B cell (primary cell): ENCODE data around the gene ZNF850. TPM values are rescaled to one million over a fixed set of nuclear protein-coding genes. Genes with fewer than 3 reads are reported as not detected.

Experiments used
- ATAC-seq: fragments of 200-7000 bp; cut with Tn5 transposase; one replicate; pipeline ENCODE4 v1.10.0; 2021; ENCODE audit warnings: low read depth, mild to moderate bottlenecking, moderate number of reproducible peaks, moderate library complexity
- CTCF ChIA-PET: fragments of 350-600 bp; sonication (Branson Sonifier 250); formaldehyde crosslinking; loops from one replicate; lab custom pipeline; 2021; ENCODE audit warnings: antibody characterized with exemption, inconsistent platforms; lab: Charles Lee
- POLR2A ChIA-PET: fragments of 350-600 bp; sonication (Branson Sonifier 250); formaldehyde crosslinking; loops from one replicate; lab custom pipeline; 2021; ENCODE audit warnings: antibody characterized with exemption; lab: Charles Lee
- DNase-seq: peaks from one replicate; pipeline ENCODE4 v3.0.0; 2013
- H2AFZ ChIP-seq: 2 replicates; pipeline ENCODE4 v1.6.1; 2012; ENCODE audit warnings: mild to moderate bottlenecking, low read depth, low read length; ENCODE audit not compliant: insufficient read depth, poor library complexity, severe bottlenecking
- H3K27ac ChIP-seq, 2 donors: 1 replicate in 1 of 2; 2 replicates in 1 of 2; pipeline ENCODE4 v1.5.1; 2012 to 2013; ENCODE audit warnings: low read length in 2 of 2, mild to moderate bottlenecking in 2 of 2, moderate library complexity in 1 of 2
- H3K27me3 ChIP-seq, 4 experiments: fragments of 200-600 bp in 1 of 4; sonication (generic) in 1 of 4; replicated peaks in 1 of 4; 1 replicate in 2 of 4; 2 replicates in 2 of 4; pipeline versions ENCODE4 v1.6.1 to v1.7.0; 2013 to 2016; ENCODE audit warnings: low read length in 3 of 4, mild to moderate bottlenecking in 2 of 4, mixed read lengths in 1 of 4, moderate library complexity in 1 of 4; ENCODE audit not compliant: insufficient read depth in 4 of 4, control insufficient read depth in 3 of 4; ENCODE audit errors: control extremely low read depth in 1 of 4
- H3K36me3 ChIP-seq, 2 experiments: replicated peaks in 1 of 2; 1 replicate in 1 of 2; 2 replicates in 1 of 2; pipeline versions ENCODE4 v1.6.1 to v1.7.1; 2013; ENCODE audit warnings: low read length in 1 of 2; ENCODE audit not compliant: insufficient read depth in 2 of 2, control insufficient read depth in 1 of 2; ENCODE audit errors: control extremely low read depth in 1 of 2, extremely low read depth in 1 of 2
- H3K4me1 ChIP-seq, 2 donors: fragments of 200-600 bp in 1 of 2; sonication (generic) in 1 of 2; 1 replicate in 1 of 2; 2 replicates in 1 of 2; pipeline versions ENCODE4 v1.5.1 to v1.6.1; 2013 to 2017; ENCODE audit warnings: low read length in 2 of 2; ENCODE audit not compliant: control insufficient read depth in 2 of 2, insufficient read depth in 2 of 2
- H3K4me2 ChIP-seq: replicated peaks from 2 replicates; pipeline ENCODE3; 2012; ENCODE audit warnings: mild to moderate bottlenecking, low read depth, low read length; ENCODE audit not compliant: poor library complexity, severe bottlenecking
- H3K4me3 ChIP-seq, 5 experiments: fragments of 200-600 bp in 1 of 5; sonication (generic) in 1 of 5; 1 replicate in 3 of 5; 2 replicates in 2 of 5; pipeline versions ENCODE4 v1.5.1 to v1.7.0; 2011 to 2016; ENCODE audit warnings: low read length in 4 of 5, mild to moderate bottlenecking in 4 of 5, low read depth in 2 of 5, control low read depth in 1 of 5, moderate library complexity in 1 of 5; ENCODE audit not compliant: insufficient read depth in 1 of 5; ENCODE audit errors: control extremely low read depth in 1 of 5, extremely low read depth in 1 of 5
- H3K79me2 ChIP-seq: fragments of 200-600 bp; sonication (generic); one replicate; pipeline ENCODE4 v1.6.0; 2016; ENCODE audit warnings: low read length; ENCODE audit not compliant: control insufficient read depth, insufficient read depth
- H3K9ac ChIP-seq: fragments of 200-600 bp; sonication (generic); 2 replicates; pipeline ENCODE4 v1.6.1; 2017; ENCODE audit warnings: mild to moderate bottlenecking, low read length, moderate library complexity
- H3K9me3 ChIP-seq, 3 donors: one replicate each; pipeline versions ENCODE4 v1.6.1 to v1.7.1; 2013; ENCODE audit warnings: low read length in 2 of 3; ENCODE audit not compliant: control insufficient read depth in 2 of 3, insufficient read depth in 1 of 3; ENCODE audit errors: control extremely low read depth in 1 of 3
- H4K20me1 ChIP-seq: 2 replicates; pipeline ENCODE4 v1.6.0; 2012; ENCODE audit warnings: mild to moderate bottlenecking, low read length; ENCODE audit not compliant: insufficient read depth, control insufficient read depth, poor library complexity, severe bottlenecking
- H3K27ac Mint-ChIP-seq: one replicate; pipeline ENCODE4 v1.8.0; 2021; ENCODE audit warnings: mixed read lengths
- H3K27me3 Mint-ChIP-seq: one replicate; pipeline ENCODE4 v1.8.0; 2021; ENCODE audit warnings: mixed read lengths
- H3K4me1 Mint-ChIP-seq: one replicate; pipeline ENCODE4 v1.8.0; 2021; ENCODE audit warnings: mixed read lengths
- H3K4me3 Mint-ChIP-seq: one replicate; pipeline ENCODE4 v1.8.0; 2021; ENCODE audit warnings: mixed read lengths
- H3K9me3 Mint-ChIP-seq: one replicate; pipeline ENCODE4 v1.8.0; 2022; ENCODE audit warnings: mixed read lengths; ENCODE audit not compliant: insufficient read depth
- EZH2 ChIP-seq: IDR thresholded peaks from 2 replicates; pipeline ENCODE4 v1.6.1; 2012; ENCODE audit warnings: borderline replicate concordance, low read depth, mild to moderate bottlenecking, moderate library complexity, low read length; ENCODE audit not compliant: insufficient read depth, poor library complexity, severe bottlenecking
- WGBS: methylation state at CpG from one replicate; pipeline ENCODE4 v1.1.5; 2013; ENCODE audit warnings: missing lambda C conversion rate; ENCODE audit not compliant: insufficient coverage; 5-methylcytosine and 5-hydroxymethylcytosine counted together
- intact Hi-C: fragments of 100-400 bp; cut with micrococcal nuclease; formaldehyde crosslinking; loops from one replicate; pipeline ENCODE4 v1.10.0; 2022
- polyA plus RNA-seq: library from polyadenylated mRNA; depleted of rRNA; stranded (reverse); fragments of >200 nt; gene quantifications from 2 replicates; pipeline ENCODE4 v1.2.3, GENCODE V29; 2012
- total RNA-seq, 2 donors: library from RNA; stranded (reverse); fragments of 120-200 nt in 1 of 2; gene quantifications; 1 replicate in 1 of 2; 2 replicates in 1 of 2; pipeline versions ENCODE4 v1.2.3 to v1.2.4, GENCODE V29; 2013 to 2022
- TF ChIP-seq, protein P1 (sequence below): fragments of 200-600 bp; IDR thresholded peaks from one replicate; pipeline ENCODE4 v1.8.0; 2022; ENCODE audit warnings: antibody characterized with exemption, mild to moderate bottlenecking

ZNF850 gene
- total and polyA plus RNA-seq, 2 donors (not counting 1 experiment from before 2014, with no cell fraction given), result 2.0 to 6.0 TPM

- Histone ChIP-seq H3K4me1 (no peaks in the 10 kb centered on the region), H3K9me3 (peaks cover 1 to 33% (median 9%) of the 10 kb centered on the region in 3 donors), H2AFZ (no peak overlapping the region), H3K4me3 (no peak overlapping the region), H3K36me3 (peaks cover 6 to 7% of the 10 kb centered on the region in 2 experiments), H3K79me2 (peaks cover 30% of the 10 kb centered on the region), H3K9ac (no peak overlapping the region), H3K4me2 (no peak overlapping the region), H4K20me1 (no peaks in the 10 kb centered on the region), H3K27ac (no peak overlapping the region), H3K27me3 (no peaks in the 10 kb centered on the region)
- ATAC-seq (no peak), DNase-seq (no peak)
- TF ChIP-seq EZH2, result no peak
- TF ChIP-seq, protein P1, sequence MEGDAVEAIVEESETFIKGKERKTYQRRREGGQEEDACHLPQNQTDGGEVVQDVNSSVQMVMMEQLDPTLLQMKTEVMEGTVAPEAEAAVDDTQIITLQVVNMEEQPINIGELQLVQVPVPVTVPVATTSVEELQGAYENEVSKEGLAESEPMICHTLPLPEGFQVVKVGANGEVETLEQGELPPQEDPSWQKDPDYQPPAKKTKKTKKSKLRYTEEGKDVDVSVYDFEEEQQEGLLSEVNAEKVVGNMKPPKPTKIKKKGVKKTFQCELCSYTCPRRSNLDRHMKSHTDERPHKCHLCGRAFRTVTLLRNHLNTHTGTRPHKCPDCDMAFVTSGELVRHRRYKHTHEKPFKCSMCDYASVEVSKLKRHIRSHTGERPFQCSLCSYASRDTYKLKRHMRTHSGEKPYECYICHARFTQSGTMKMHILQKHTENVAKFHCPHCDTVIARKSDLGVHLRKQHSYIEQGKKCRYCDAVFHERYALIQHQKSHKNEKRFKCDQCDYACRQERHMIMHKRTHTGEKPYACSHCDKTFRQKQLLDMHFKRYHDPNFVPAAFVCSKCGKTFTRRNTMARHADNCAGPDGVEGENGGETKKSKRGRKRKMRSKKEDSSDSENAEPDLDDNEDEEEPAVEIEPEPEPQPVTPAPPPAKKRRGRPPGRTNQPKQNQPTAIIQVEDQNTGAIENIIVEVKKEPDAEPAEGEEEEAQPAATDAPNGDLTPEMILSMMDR, result no peak
- intact Hi-C loops, result no loop called here
- POLR2A ChIA-PET, result no interaction called here
- Mint-ChIP-seq H3K27me3 (no peaks in the 10 kb centered on the region), H3K27ac (no peak overlapping the region), H3K4me1 (peaks cover 3% of the 10 kb centered on the region), H3K4me3 (no peak overlapping the region), H3K9me3 (peaks cover 1% of the 10 kb centered on the region)
- CTCF ChIA-PET, result interaction anchor here (0.6 kb wide), 1 partner anchor 248 kb away, joined by 3 read pairs; no protein-coding TSS in a partner anchor
- 89% methylated on average over 1 of the region's 2 CpGs for WGBS
These were observed 98.4 kb downstream of the ZNF850 start for GRCh38 chr19:36674201-36674600.

GRCh38 chr19:36672368-36672767, 100.2 kb downstream of the ZNF850 start:
- Histone ChIP-seq H3K4me3 (no peak overlapping the region), H4K20me1 (no peaks in the 10 kb centered on the region), H3K4me1 (peaks cover 7 to 9% of the 10 kb centered on the region in 2 donors), H2AFZ (no peak overlapping the region), H3K4me2 (no peak overlapping the region), H3K9ac (no peak overlapping the region), H3K27me3 (no peaks in the 10 kb centered on the region), H3K79me2 (peaks cover 48% of the 10 kb centered on the region), H3K9me3 (peaks cover 0 to 31% (median 6%) of the 10 kb centered on the region in 3 donors), H3K27ac (no peak overlapping the region), H3K36me3 (peaks cover 0 to 1% of the 10 kb centered on the region in 2 experiments)
- Mint-ChIP-seq H3K9me3 (peaks cover 8% of the 10 kb centered on the region), H3K27me3 (no peaks in the 10 kb centered on the region), H3K4me1 (peaks cover 13% of the 10 kb centered on the region), H3K27ac (no peak overlapping the region), H3K4me3 (no peak overlapping the region)
- intact Hi-C loops, result no loop called here
- ChIA-PET CTCF (no interaction called here), POLR2A (no interaction called here)
- DNase-seq (no peak), ATAC-seq (no peak)
- WGBS, result no CpG with 5 or more reads among the region's 1 CpG
- no peak for TF ChIP-seq EZH2
- TF ChIP-seq, protein P1, result no peak
